Sciatic nerve (tissue), 2 donors: ENCODE results near the gene DQX1. TPM values are rescaled to one million over a fixed set of nuclear protein-coding genes. Genes with fewer than 3 reads are reported as not detected.
A peak's percentile ranks its signal among the peaks of the same experiment; 100 is the strongest.

Source experiments
- ATAC-seq: fragments of 200-7000 bp; cut with Tn5 transposase; one replicate; pipeline ENCODE4 v1.9.1; 2020; ENCODE audit warnings: mild to moderate bottlenecking, moderate library complexity
- DNase-seq: peaks from one replicate; pipeline ENCODE4 v3.0.0-alpha.2; 2020; ENCODE audit warnings: low spot score
- intact Hi-C: fragments of 100-400 bp; cut with DNase I; formaldehyde crosslinking; loops from one replicate; pipeline ENCODE4 v1.14.2; 2022
- total RNA-seq: library from RNA; stranded (reverse); fragmentation: NEBNext Ultra II Directional; extraction: Animal tissue kit (Norgen Biotek cat#: 25700); gene quantifications from one replicate; pipeline ENCODE4 v1.2.1, GENCODE V29; 2021
- donor health status: DM: no; HTN: no; CAD: no.
- donor health status: DM: no; HTN: no; CAD: no.

The DQX1 gene
- total RNA-seq, 1 donor from 2014 or later, result not detected

DNA sequence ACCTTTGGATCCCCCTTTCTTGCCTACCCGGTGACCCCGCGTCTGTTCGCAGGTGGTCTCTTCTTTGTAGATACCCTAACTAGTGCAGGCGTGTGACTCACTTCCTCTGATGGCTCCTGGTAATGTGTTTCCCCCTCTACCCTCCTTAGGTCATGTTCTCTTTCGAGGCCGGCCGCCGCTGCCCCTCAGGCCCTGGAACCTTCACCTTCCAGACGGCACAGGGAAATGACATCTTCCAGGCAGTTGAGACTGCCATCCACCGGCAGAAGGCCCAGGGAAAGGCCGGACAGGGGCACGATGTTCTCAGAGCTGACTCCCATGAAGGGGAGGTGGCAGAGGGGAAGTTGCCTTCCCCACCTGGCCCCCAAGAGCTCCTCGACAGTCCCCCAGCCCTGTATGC lies 30.1 kb upstream of the DQX1 start:
- no peak for ATAC-seq
- no peak for DNase-seq
- intact Hi-C loops, result no loop called here

DNA sequence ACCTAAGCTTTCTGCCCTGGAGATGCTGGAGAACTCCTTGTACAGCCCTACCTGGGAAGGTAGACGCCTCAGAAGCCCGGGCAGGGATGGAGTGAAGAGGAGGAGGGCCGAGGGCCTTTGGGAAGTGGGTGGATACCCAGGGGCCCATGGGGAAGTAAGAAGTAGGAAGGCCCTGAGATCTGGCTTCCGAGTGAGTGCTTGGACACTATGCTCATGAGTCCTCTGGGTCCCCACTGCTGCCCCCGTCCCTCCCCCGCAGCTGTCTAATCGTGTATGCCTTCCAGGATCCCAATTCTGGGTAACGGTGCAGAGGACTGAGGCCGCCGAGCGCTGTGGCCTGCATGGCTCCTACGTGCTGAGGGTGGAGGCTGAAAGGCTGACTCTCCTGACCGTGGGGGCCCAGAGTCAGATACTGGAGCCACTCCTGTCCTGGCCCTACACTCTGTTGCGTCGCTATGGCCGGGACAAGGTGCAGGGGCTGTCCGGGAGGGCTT lies 29.6 kb upstream of the DQX1 start:
- intact Hi-C loops, result no loop called here
- DNase-seq (no peak), ATAC-seq (no peak)

DNA sequence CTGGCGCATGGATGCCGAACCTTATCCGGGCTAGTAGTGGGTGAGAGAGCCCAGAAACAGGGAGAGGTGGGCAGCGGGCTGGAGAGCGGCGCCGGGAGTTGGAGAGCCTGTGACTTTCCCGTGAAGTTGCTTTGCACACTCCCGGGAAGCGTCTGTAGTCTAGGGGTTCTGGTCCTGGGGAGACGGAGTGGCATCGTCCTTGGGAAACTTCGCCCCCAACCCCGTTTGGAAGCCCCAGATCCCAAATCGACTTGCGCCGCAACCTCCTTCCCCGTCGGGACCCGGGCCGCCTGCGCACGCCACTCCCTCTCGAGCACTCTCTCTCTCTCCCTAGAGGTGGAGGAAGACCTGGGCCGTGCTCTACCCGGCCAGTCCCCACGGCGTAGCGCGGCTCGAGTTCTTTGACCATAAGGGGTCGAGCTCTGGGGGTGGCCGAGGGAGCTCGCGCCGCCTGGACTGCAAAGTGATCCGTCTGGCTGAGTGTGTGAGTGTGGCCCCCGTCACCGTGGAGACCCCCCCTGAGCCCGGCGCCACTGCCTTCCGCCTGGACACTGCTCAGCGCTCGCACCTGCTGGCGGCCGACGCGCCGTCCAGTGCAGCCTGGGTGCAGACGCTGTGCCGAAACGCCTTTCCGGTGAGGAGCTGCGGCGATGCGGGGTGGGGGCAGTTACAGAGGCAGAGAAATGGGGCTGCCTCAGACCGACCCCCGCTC lies 28.9 kb upstream of the DQX1 start:
- peak; percentile 78 for DNase-seq
- intact Hi-C loops, result no loop called here
- peak; percentile 43 for ATAC-seq

DNA sequence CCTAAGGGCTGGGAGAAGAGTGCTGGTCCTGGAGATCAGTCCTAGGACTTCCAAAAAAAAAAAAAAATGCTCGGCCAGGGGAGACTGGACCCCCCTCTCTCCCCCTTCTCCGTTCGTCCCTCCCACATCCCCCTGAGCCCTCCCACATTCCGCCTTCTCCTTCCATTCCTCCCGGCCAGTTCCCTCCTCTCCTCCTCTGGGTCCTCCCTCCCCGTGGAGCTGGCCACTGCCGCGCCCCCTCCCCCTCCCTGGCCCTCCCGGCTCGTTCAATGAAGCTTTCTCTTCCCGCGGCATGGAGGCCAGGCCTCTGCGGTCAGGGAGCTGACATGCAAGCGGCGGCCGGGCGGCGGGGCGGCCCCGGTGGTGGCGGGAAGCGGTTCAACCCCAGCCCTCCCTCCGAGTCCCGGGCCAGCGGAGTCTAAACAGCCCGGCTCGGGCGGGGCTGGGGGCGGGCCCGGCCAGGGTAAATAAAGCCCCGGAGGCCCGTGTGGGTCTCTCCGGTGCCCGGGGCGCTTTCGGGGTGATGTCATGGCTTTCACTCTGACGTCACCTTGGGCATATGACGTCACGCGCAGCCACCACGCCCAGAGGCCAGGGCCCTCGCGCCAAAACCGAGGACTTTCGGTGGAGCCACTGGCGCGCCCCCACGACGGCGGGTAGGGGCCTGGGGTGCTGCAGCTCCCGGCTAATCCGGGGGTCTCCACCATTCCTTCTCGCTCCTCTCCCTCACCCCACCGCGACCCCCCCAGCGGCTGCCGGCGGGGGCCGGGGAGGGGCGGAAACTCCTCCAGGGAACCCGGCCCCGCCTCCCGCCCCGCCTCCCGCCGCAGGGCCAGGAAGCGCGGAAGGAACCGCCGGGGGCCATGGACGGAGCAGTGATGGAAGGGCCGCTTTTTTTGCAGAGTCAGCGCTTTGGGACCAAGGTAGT lies 28.1 kb upstream of the DQX1 start, which contains the start of the genes DOK1 and LOXL3:
Gene DOK1 (plus strand): TSS at position 829 of the 928 bp plus-strand sequence. CDS start 35 bp downstream, at position 864.
Gene LOXL3 (minus strand): TSS at position 51 of the 928 bp plus-strand sequence. CDS start 1,308 bp downstream, outside the sequence.
- DNase-seq (peak; percentile 94), ATAC-seq (peak; percentile 91)
- intact Hi-C loops, result no loop called here

- intact Hi-C loops, result no loop called here
- ATAC-seq, result peak; percentile 14
- DNase-seq, result no peak
Observed at GRCh38 chr2:74552914-74553811, 27.1 kb upstream of the DQX1 start.

DNA sequence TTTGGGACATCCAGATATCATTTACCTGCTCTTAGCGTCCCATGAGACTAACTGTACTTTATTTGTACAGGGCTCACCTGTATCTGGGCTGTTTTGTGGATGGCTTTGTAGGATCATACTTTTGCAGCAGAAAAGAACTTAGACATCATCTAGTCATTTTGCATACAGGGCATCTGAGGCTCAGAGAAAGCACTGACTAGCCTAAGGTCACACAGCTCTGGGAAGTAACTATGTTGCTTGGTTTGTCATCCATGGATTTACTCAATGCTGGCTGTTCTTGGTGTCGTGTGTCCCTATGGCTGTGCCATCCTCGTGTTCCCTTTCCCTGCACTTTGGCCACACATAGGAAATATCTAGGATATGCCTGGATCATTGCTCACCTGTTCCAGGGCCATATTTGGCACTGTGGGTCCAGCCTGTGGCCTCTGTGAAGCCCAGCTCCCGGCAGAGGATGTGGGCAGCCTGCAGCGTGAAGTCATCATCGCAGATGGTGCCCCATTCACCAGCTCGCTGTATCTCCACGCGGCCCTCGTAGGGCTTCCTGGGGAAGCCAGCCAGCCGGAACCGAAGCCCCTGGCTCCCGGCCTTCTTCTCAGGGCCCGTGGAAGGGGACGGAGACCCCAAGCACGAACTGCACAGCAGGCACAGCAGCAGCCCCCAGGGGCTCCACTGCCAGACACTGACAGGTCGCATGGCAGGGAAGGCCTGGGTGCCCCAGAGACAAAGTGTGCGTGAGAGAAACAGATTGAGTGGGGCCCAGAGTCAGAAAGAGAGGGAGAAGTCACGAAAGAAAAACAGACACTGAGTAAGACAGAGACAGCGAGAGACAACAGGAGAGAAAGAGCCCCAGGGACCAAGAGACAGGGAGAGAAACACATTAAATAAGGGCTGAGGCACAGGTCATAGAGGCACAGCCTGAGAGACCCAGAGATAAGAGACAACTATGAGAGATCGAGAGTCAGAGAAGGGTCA lies 26.2 kb upstream of the DQX1 start:
- intact Hi-C loops, result no loop called here
- ATAC-seq (no peak), DNase-seq (no peak)

DNA sequence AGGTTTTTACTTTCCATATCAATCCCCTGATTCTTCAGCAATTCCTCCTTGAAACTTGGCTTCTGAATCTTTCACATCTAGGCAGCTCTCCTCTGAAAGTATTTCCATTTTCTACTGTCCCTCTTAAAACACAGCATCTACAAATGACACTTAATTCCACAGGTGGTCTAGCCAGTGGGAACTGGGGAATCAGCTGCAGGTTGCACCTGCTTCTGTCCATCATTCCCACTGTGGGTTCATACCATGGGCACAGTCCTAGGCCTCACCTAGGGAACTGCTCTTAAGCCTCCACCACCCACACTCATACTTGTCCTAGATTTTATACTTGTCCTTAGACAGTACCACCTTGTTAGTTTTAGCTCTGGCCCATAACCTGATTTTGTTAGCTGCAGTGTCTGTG lies 25.5 kb upstream of the DQX1 start:
- DNase-seq, result no peak
- ATAC-seq, result no peak
- intact Hi-C loops, result no loop called here

DNA sequence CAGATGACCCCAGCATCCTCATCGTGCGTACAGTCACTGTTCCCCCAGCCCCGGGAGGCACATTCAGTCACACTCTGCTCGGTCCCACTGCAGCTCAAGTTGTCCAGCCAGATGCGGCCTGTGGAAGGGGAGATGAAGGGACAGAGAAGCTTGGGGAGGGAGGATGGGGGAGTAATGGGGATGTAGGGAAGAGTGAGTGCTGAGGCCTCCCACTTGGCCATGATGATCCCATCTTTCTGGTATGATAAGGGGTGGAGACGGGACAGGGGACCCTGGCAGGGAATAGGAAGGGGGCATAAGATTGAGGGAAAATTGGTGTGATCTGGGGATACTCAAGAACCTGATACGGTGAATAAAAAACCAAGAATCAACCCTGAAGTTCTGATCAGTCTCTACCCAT lies 24.2 kb upstream of the DQX1 start:
- DNase-seq, result no peak
- ATAC-seq, result no peak

DNA sequence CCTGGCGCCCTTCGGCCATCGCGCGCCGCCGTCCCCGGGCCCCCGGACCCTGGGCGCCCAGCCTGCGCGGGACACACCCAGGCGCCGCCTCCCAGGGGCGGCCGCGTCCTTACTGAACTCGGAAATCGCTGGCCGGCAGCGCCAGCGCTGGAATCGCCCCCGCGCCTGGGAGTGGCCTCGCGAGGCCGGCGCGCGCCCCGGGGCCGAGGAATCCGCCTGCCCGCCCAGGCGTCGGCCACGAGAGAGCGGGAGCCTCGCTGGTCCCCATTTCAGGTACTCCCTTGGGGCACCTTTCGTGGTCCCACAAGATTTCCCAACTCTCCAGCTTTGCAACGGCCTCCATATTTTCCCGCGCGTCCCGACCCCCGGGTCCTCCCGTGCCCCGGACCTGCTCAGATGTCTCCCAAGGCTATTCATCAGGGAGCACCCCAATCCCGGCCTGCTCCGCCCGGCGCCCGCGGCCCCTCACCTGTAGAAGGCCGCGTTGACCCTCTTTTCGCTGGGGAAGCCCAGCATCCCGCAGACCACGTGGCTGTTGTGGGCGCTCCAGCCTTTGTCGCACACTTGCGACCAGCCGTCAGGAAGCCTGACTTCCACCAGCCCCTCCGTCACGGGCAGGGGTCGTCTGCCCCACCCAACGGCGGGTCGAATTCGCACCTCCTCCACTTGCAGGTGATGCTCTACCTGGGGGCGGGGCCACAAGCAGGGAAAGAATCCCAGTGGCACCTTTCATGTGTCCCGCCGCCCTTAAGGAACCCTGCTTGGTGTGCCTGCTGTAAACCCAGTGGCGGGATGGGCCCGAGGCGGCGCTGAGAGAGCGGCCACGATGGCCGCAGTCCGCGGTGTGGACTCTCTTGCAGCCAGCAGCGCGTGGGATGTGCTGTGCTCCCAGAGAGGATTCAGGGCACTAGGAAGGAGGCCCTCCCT lies 23.1 kb upstream of the DQX1 start:
- DNase-seq (peak; percentile 80), ATAC-seq (peak; percentile 68)
- intact Hi-C loops, result no loop called here

More for the DNA sequence above, 24.2 kb upstream of the DQX1 start:
- intact Hi-C loops, result no loop called here

- intact Hi-C loops, result no loop called here
- peak; percentile 13 for ATAC-seq
- DNase-seq, result no peak
Observed at GRCh38 chr2:74548285-74548899, 22.4 kb upstream of the DQX1 start.

GRCh38 chr2:74546004-74546403 lies 20.0 kb upstream of the DQX1 start:
- ATAC-seq (no peak), DNase-seq (no peak)
- intact Hi-C loops, result no loop called here

GRCh38 chr2:74544634-74545033 lies 18.6 kb upstream of the DQX1 start:
- intact Hi-C loops, result no loop called here
- ATAC-seq, result no peak

DNA sequence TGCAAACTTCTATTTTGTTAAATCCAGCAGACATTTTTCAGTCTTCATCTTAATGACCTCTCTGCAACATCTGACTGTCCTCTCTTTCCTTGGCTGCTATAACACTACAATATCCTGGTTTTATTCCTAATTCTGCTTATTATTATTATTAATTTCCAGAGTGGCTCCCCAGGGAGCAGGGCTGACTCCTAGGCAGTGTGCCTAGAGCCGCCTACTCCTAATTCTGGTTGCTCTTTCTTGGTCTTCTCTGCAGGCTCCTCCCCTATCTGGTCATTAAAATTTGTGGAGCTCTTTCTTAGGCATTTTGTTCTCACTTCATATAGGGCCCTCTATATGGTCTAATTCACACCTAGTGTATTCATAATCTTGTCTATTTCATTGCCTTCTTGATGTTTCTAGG lies 16.9 kb upstream of the DQX1 start:
- ATAC-seq (no peak), DNase-seq (no peak)
- intact Hi-C loops, result no loop called here

More at GRCh38 chr2:74544634-74545033, 18.6 kb upstream of the DQX1 start:
- no peak for DNase-seq

- DNase-seq, result no peak
- ATAC-seq, result peak; percentile 62
- intact Hi-C loops, result no loop called here
Observed at GRCh38 chr2:74540291-74540690, 14.3 kb upstream of the DQX1 start.

DNA sequence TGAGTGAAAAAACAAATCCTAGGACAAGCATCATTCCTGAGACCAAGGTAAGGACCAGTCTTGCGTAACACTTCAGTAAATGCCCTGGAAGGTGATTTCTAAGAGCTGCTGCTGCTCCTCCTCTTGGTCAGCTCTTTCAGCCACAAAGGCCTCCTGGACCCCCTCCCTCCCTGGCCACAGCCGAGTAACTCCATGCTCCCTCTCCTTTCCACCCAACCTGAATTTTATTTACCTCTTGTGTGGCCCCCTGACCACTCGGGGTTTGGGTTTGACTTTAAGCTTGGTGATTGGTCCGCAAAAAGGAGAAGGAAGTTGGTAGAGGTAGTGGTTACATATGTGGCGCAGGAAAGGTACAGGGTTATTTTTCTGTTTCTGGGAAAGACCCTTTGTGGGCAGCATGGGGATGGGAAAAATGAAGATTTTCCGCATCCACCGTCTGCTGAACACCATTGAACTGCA lies 12.9 kb upstream of the DQX1 start:
- intact Hi-C loops, result no loop called here
- no peak for ATAC-seq

GRCh38 chr2:74537140-74537539 lies 11.1 kb upstream of the DQX1 start:
- no peak for ATAC-seq
- intact Hi-C loops, result no loop called here

More for the DNA sequence above, 12.9 kb upstream of the DQX1 start:
- DNase-seq, result no peak

More at GRCh38 chr2:74537140-74537539, 11.1 kb upstream of the DQX1 start:
- no peak for DNase-seq
